ENCODE results near the gene PTPN6.
"Not testable (repeated sequence)": the region's sequence is repeated elsewhere in the genome, so short reads cannot be mapped to it uniquely, and the experiment has no call there.

The PTPN6 gene

GRCh38 chr12:6950811-6951540 lies at the start of gene PTPN6:
PTPN6 (plus strand) TSS chr12:6951356; CDS start chr12:6951513, 157 bp downstream.
- ChIA-PET POLR2A (ENCODE audit: low non-redundant PET) (no interaction called here), CTCF (no interaction called here)
- no peak for DNase-seq (ENCODE audit: low spot score)

GRCh38 chr12:6902448-6902847 lies 48.7 kb upstream of the PTPN6 start:
- POLR2A ChIA-PET (ENCODE audit: low non-redundant PET) = no interaction called here
- H3K27ac ChIP-seq = no peak overlapping the region
- CTCF ChIA-PET = interaction anchor here (0.5 kb wide), 1 partner anchor 23 kb away, joined by 3 read pairs; no protein-coding TSS in a partner anchor
- DNase-seq (ENCODE audit: low spot score) = no peak
- no peak for TF ChIP-seq CTCF (conservative IDR thresholded peaks at IDR 0.05; ENCODE audit: low read depth)

More at GRCh38 chr12:6950811-6951540, at the start of gene PTPN6:
- TF ChIP-seq CTCF (conservative IDR thresholded peaks at IDR 0.05; ENCODE audit: low read depth) = no peak
- H3K27ac ChIP-seq = no peak within 1 kb of the TSS

- ChIA-PET CTCF (interaction anchor here (0.8 kb wide), 1 partner anchor 13 kb away, joined by 4 read pairs; no protein-coding TSS in a partner anchor), POLR2A (ENCODE audit: low non-redundant PET) (no interaction called here)
- no peak for DNase-seq (ENCODE audit: low spot score)
- H3K27ac ChIP-seq = no peak overlapping the region
- TF ChIP-seq CTCF (conservative IDR thresholded peaks at IDR 0.05; ENCODE audit: low read depth) = no peak
These were observed 47.4 kb upstream of the PTPN6 start for GRCh38 chr12:6903722-6904121.

GRCh38 chr12:6904280-6905276 lies 46.6 kb upstream of the PTPN6 start, which contains the start of gene LRRC23:
LRRC23 (plus strand) TSS chr12:6904822; CDS start chr12:6905634, 812 bp downstream.
- TF ChIP-seq CTCF (conservative IDR thresholded peaks at IDR 0.05; ENCODE audit: low read depth) = no peak
- peak within 1 kb of the TSS; percentile 57 for H3K27ac ChIP-seq
- ChIA-PET POLR2A (ENCODE audit: low non-redundant PET) (interaction anchor here (0.6 to 0.7 kb wide), 3 partner anchors 9 to 21 kb away, joined by 3 to 4 read pairs (median 4); partner anchors contain the start of gene ENO2), CTCF (interaction anchor here (0.7 to 1.3 kb wide), 5 partner anchors 13 to 37 kb away, joined by 3 to 9 read pairs (median 5); partner anchors contain the start of gene SPSB2)
- DNase-seq (ENCODE audit: low spot score) = peak; percentile 96

- H3K27ac ChIP-seq = peak overlapping the region; percentile 57
- ChIA-PET CTCF (interaction anchor here (0.9 to 1.4 kb wide), 3 partner anchors 14 to 34 kb away, joined by 4 to 9 read pairs (median 8); no protein-coding TSS in a partner anchor), POLR2A (ENCODE audit: low non-redundant PET) (interaction anchor here (0.5 to 0.7 kb wide), 3 partner anchors 9 to 333 kb away, joined by 3 to 4 read pairs (median 3); partner anchors contain the start of gene ENO2)
- no peak for DNase-seq (ENCODE audit: low spot score)
- TF ChIP-seq CTCF (conservative IDR thresholded peaks at IDR 0.05; ENCODE audit: low read depth) = no peak
These were observed 45.6 kb upstream of the PTPN6 start for GRCh38 chr12:6905414-6906040.

- ChIA-PET CTCF (interaction anchor here (0.6 to 1.5 kb wide), 6 partner anchors 10 to 223 kb away, joined by 3 to 5 read pairs (median 4); partner anchors contain the start of gene SPSB2), POLR2A (ENCODE audit: low non-redundant PET) (interaction anchor here (0.9 kb wide), 1 partner anchor 17 kb away, joined by 3 read pairs; no protein-coding TSS in a partner anchor)
- H3K27ac ChIP-seq; DNase-seq (ENCODE audit: low spot score): not testable (repeated sequence)
These were observed 43.0 kb upstream of the PTPN6 start for GRCh38 chr12:6908141-6908540.
